ENCODE data around the gene SERPINA3.
"Not testable (repeated sequence)": the region's sequence is repeated elsewhere in the genome, so short reads cannot be mapped to it uniquely, and the experiment has no call there.

The SERPINA3 gene

DNA sequence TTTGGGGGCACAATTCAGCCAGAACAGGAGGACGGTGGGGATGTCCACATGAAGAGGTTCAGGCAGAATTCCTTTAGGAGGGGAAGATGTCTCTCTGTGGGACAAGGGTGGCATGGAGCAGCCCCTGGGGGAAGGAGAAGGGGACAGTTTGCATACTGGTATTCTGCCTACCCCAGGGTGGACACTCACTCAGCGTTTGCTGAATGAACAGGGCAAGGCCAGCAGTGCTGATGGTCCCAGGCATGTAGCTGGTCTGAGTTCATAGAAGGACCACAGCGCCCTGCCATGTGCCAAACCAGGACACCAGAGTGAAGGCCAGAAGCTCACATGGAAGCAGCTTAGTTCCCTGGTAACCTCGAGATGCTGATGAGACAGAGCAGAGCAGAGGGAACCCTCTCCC, 25.6 kb upstream of the SERPINA3 start:
- no peak for DNase-seq

DNA sequence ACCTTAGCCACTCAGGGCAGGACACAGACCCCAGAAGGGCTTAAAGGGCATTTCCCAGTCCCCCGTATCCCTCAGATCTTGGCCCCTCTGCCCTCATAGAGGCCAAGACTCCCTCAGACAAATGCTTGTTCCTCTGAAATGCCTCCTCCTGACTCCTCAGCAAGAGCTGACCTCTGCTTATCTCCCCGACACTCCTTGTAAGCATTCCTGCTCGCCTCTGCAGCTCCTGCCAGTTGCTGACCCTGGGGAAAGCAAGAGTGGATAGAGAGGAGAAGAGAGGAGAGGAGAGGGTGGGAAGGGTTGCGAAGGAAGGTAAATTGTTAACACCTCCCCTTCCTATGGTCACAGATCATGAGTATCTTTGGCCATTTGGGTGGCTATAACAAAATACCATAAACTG, 23.9 kb upstream of the SERPINA3 start:
- DNase-seq = no peak

DNA sequence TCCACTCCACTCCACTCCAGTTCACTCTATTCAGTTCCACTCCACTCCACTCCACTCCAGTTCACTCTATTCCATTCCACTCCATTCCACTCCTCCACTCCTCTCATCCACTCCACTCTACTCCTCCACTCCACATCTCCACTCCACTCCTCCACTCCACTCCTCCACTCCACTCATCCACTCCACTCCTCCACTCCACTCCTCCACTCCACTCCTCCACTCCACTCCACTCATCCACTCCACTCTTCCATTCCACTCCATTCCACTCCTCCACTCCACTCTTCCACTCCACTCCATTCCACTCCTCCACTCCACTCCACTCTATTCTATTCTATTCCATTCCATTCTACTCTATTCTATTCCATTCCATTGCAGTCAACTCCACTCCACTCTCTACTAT, 21.1 kb upstream of the SERPINA3 start:
- no peak for DNase-seq

DNA sequence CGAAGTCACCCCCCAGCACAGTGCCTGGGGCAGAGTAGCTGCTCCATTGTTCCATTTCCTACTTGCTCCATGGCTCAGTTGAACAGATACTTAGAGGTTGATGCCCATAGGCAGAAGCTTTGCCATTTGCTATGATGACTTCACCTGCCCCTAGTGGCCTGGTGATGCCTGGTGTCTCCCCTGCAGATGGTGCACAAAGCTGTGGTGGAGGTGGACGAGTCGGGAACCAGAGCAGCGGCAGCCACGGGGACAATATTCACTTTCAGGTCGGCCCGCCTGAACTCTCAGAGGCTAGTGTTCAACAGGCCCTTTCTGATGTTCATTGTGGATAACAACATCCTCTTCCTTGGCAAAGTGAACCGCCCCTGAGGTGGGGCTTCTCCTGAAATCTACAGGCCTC, 20.3 kb upstream of the SERPINA3 start:
- no peak for DNase-seq

DNA sequence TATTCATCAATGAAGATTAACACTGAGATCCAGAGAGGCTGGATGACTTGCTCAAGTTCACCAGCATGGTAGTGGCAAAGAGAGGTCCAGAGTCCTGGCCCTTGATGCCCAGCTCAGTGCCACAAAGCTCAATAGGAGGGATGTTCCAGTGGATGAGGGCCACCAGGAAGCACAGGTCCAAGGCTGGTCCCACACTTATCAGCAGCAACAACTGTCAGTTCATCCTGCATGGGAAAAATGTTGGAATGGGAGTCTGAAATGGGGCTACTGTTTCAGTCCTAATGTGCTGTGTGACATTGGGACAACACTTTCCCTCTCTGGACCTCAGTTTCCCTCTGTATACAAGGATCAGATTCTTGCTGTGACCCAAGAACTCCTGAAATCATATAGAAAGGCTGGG, 19.7 kb upstream of the SERPINA3 start:
- no peak for DNase-seq

DNA sequence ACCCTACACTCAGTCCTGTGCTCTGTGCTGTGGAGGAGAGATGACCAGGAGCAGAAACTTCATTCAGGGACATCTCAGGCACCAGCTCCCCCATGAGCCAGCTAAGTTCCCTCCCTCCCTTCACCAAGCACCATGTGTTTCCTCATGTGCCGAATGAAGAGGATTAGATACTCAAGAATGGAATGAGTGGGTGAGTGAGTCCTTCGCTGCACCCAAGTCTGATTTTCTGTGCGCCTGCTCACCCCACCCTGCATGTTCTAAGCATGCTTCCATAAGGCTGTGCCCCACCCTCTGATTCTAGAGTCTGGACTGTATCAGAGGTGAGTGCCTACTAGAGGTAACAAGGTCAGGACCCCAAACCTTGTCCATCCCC, 18.8 kb upstream of the SERPINA3 start:
- DNase-seq = no peak

DNA sequence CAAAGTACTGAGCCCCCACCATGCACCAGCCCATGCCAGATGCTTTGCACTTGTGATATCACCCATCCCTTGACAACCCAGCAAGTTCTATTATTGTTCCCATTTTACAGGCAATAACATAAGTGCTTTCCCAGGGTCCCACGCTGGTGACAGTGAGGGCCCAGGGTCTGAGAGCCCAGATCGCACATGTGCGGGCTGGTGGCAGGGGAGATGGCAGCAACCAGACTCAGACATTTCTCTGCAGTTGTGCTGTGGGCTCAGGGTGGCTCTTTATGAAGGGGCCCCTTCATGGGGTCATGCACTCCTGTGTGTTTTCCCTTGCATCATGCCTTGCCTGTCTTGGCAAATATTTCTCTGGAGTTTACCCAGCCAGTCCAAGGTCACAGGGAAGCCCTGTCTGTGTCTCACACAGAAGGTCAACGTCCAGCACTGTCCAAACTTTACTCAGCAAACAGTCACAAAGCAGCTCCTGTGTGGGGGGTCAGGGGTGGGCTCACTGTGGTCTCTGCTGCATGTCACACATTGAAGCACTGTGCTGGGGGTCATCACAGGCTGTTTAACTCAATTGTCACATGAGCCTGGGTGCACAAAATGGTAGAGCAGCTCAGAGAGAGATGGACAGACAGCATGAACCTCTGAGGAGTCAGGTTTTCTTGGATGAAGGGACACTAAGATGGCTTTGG, 18.3 kb upstream of the SERPINA3 start:
- no peak for DNase-seq

DNA sequence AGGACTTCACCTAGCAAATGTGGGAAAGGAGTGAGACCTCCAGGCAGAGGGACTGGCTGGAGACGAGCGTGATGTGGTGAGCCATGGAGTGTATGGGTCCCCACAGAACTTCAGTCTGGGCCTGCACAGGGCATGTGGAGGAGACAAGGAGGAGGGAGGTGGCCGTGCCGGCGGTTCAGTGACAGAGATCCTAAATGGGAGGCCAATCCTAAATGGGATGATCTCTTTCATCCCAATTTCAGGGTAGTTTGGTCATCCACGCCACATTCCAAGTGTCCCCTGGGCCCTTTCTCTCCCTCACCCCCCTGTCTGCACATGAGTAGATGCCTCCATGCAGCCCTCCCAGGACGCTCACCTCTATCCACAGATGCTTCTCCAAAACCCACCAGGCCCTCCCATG, 17.8 kb upstream of the SERPINA3 start:
- DNase-seq = no peak

DNA sequence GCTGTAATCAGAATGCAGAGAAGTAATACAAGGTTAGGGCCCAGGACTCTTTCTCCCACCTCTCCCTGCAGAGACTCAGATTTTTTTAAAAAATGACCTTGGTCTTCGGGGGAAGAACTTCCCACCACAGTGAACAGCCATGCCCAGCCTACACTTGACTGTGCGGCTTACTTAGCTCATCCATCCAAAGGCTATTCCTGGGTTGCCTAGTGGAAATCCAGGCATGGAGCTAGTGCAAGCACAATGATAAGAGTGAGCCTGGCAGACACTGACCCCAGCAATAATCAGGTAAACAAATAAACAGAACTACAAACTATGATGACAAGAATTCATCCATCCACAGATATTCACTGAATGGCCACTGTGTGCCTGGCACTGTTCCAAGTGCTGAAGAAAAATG, 16.3 kb upstream of the SERPINA3 start:
- no peak for DNase-seq

DNA sequence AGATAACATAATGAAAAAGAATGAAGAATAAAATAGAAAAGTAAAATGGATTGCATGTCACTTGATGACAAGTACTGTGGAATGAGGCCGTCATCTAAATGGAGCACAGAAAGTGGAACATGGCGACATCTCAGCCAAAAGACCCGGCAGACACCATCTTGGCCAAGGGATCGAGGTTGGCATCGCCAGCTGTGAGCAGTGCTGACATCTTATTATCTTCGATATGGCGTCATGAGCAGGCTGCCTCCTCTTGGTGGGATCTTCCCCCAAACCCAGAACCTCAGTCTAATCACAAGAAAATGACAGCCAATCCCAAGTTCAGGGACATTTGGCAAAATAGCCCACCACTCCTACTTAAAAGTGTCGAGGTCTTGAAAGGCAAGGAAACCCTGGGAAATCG, 15.8 kb upstream of the SERPINA3 start:
- DNase-seq = no peak

DNA sequence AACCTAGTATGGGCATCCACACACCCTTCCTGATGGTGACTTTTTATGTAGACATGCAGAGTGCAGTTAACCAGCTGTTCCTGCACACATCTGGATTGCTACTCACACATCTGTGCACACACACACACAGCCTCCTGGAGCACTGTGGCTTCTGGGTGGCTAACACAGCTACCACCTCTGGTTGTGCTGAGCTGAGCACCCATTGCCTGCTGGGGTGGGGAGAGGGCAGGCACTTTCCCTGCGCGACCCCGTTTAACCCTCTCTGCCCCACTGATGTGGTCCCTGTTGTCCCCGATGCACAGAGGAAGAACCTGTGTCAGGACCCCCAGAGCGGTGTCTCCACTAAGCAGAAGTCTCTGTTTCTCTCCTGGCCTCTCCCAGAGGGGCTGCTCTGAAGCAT, 14.4 kb upstream of the SERPINA3 start:
- no peak for DNase-seq

DNA sequence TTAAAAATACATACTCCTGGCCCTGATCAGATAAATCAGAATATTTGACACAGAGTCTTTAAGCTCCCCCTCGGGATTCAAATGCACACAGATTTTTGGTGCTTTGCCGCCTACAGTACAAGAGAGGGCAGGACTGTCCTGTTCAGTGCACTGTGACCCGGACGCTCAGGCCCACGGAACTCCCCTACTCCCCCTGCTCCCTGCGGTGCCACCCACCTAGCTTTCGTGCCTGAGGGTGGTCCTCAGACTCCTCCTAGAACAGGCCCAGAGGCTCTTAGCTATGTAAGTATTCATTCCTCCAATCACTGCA, 13.7 kb upstream of the SERPINA3 start:
- DNase-seq = no peak

DNA sequence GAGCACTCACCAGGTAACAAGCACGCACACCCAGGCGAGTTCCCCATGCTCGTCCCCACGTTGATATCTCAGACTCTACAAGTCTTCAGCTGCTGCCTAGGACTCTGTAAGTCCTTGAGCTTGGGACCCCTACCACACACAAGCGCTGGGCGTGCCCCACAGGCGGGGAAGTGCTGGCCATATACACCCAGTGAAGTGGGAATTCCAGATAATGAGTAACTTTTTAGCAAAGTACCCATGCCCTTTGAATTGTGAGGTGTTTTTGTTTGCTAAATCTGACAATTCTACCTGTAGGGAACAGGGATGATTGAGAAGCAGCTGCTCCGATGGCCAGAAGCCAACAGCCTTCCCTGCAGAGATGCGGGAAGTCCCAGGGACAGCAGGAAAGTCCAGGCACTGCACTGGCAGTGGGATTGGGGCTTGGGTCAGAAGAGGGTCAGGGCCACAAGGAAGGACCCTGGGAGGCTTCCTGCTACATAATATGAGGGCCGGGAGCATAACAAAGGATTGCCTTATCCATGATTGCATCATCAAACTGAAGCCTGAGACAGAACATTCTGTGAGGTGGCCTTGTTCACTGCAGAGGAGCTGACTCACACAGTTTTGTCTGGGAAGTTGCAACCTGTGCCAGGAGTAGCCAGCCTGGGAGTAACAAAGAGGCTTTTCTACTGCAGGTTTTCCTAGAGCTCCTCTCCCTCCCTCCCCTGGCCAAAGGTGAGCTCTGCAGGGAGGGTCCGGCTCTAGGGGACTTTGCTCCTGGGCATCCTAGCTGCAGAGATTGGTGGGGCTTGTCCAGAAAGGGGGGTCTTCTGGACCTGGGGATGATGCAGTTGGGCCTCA, 13.2 kb upstream of the SERPINA3 start:
- DNase-seq = no peak

DNA sequence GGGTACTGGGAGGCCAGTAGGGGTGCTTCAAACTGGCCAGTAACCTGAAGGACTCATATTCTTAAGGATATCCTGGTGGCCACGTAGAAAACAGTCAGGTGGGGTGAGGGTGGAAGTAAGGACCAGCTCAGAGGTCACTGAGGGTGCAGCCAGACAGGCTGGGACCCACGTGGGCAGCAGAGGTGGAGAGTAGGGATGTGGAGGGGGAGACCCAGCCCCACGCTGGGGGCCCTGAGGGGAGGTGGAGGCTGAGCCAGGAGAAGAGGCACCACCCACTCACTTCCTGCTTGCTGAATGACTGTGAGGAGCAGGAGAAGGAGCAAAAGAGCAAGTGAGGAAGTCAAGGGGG, 12.6 kb upstream of the SERPINA3 start:
- DNase-seq = no peak

DNA sequence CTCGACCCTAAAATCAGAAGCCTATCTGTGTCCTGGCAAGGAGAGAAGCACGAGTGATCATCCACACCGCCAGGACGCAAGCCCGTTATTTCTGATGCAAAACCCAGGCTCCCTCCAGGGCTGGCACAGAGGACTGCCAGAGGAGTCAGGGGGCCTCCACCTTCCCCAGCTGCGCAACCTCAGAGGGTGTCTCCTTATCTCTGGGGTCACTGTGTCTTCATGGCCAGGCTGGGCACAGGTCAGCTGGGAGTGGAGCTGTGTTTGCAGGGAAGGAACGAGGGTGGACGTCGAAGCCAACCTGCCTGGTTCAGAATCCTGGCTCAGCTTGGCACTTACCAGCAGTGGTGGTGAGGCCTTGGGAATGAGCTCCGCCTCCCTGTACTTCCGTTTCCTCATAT, 12.0 kb upstream of the SERPINA3 start:
- DNase-seq = no peak

DNA sequence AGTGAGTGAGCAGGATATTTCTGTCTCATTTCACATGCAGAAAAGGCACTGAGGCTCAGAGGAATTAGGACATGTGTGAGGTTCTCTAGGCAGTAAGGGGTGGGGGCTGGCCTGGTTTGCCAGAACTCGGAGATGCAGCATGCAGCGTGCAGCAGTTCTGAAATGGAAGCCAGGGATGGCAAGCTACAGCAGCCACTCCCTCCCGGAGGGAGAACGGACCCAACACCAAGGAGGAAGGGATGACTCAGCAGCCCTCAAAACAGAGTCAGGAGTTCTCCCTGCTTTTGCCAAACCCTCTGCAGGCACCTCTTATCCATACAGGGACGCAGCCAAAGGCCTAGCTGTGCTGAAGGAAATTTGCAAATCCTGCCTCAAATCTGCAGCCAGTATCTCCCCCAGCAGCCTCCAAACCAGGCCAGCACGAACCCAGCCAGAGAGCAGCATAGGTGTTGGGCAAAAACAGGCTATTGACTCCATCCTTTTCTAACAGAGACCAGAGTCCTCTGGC, 10.3 kb upstream of the SERPINA3 start:
- no peak for DNase-seq

DNA sequence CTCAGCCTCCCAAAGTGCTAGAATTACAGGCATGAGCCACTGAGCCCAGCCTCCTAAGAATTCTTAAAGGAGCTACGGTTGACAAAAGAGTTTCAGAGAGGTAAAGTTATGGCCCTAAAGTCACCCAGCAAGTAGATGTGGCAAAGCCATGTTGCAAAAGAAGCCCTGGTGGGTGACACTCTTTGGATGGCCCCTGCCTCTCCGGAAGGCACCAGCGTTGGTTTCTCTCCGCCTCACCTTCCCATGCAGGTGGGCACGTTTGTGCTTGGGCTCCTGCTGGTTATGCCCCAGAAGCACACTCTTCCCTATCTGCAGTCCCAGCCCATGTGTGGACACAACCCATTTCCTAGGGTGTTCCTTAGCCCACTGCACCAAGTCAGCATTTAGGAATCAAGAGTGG, 9.5 kb upstream of the SERPINA3 start:
- DNase-seq = no peak

DNA sequence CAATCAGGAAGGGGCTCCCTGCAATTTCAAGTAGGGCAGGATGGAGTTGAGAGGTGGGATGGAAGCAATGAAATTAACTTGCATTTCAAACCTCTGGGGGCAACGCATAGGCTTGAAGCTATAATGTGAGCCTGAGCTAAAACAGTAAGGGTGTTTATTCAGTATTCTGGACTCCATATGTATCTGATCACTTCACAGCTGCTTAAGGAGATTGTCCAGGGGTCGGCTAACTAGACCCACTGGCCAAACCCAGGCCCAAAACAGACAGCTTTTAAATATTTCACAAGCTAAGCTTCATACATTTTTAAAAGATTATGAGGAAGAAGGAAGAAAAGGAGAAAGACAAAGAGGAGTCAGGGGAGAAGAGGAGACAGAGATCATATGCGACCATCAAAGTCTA, 6.8 kb upstream of the SERPINA3 start:
- no peak for DNase-seq

DNA sequence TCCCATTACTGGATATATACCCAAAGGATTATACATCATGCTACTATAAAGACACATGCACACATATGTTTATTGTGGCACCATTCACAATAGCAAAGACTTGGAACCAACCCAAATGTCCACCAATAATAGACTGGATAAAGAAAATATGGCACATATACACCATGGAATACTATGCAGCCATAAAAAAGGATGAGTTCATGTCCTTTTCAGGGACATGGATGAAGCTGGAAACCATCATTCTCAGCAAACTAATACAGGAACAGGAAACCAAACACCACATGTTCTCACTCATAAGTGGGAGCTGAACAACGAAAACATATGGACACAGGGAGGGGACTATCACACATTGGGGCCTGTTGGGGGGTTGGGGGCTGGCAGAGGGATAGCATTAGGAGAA, 3.2 kb upstream of the SERPINA3 start:
- DNase-seq = not testable (repeated sequence)

DNA sequence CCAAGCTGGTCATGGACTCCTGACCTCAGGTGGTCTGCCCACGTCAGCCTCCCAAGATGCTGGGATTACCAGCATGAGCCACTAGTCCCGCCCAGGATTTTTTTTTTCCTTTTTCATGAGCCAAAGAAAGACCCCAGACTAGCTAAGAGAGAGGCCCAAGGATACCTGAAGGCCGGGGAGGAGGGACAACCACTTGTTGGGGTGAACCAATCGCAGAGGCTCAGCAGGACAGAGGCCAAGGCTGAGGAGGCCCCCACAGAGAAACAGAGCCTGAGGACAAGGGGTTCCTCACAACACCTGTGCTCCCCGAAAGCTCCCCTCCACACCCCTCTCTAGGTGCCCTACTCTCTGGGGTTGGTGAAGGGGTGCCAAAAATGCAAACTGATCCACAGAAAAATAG, 1.0 kb upstream of the SERPINA3 start:
- DNase-seq = no peak

DNA sequence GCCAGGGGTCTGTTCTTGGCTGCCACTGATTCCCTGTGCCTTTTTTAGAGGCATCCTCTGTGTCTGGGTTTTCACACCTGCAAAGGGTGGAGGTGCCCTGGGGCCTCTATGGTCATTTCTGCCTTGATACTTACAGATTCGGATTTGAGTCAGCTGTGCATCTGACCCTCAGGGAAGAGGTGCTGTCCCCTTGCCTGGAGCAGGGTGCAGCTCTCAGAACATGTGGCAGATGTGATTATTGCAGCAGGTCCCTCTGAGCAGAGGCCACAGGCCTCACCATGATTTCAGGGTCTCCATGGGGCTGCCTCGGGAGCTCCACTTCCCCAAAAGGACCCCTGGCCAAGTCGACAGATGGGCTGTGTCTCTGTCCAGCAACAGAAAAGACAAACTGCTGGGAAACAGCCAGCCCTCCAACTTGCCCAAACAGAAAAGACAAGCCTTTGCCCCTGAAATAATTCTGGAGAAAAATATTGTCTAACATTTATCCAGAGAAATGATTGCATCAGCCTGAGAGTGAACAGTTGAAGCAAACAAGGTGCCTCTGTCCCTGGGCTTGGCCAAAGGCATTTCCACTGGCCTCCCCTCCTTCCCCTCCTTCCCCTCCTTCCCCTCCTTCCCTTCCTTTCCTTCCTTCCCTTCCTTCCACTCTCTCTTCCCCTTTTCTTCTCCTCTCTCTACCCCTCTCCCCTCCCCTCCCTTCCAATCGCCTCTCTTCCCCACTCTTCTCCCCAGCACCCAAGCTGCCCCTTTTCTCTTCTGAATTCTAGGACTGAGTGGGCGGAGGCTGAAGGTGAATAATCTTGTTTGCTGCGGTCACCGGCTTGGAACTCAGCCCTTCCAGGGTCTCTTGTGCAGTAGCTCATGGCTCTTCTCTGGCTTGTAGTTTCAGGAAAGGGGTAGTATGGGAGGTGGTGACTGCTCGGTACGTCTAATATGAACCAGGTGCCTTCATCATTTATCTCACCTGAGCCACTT, 676 bp downstream of the SERPINA3 start:
- DNase-seq = no peak

DNA sequence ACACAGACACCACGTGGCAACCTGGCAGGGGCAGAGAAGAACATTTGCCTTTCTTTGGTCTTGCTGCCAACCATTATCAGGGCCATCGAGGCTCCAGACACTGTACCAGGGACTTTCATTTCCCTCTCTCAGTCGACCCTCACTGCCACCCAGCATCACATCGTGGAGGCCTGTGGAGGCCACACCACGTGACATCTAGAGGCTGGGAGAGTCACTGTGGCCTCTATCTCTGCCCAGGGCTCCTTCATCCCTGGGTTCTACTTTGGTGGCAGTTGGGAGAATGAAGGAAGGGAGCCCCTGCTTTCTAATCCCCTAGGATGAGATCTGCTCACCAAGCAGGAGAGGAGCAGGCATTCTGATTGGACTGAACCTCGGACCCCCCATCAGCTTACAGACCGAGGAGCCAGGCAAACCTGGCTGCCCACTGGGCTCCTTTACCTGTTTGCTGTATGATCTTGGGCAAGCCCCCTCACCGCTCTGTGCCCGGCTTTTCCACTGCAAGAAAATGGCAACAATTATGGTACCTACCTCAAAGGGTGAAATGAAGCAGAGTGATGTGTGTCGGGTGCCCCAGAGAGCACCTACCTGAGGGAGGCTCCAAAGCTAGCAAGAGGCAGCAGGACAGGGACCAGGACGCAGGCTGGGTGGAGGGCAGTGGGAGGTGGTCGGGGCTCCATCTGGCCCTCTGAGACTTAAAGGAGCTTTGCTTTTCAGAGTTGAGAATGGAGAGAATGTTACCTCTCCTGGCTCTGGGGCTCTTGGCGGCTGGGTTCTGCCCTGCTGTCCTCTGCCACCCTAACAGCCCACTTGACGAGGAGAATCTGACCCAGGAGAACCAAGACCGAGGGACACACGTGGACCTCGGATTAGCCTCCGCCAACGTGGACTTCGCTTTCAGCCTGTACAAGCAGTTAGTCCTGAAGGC, 1.8 kb downstream of the SERPINA3 start:
- no peak for DNase-seq

DNA sequence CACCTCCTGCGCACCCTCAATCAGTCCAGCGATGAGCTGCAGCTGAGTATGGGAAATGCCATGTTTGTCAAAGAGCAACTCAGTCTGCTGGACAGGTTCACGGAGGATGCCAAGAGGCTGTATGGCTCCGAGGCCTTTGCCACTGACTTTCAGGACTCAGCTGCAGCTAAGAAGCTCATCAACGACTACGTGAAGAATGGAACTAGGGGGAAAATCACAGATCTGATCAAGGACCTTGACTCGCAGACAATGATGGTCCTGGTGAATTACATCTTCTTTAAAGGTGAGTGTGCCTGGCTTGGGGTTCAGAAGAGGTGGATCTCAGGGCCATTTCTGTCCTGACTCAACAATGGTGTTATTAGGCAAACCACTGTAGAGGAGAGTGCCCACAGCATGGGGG, 2.6 kb downstream of the SERPINA3 start:
- no peak for DNase-seq

Measured in activated CD4-positive, CD25-positive, alpha-beta regulatory T cell treated with anti-CD3 and anti-CD28 coated beads, Interleukin-2, amount 50 U/mL, for 72 hours (primary cell).